ENCODE measurements around the gene CELSR3. TPM values are rescaled to one million over a fixed set of nuclear protein-coding genes. Genes with fewer than 3 reads are reported as not detected.

CELSR3 gene
- total RNA-seq, 2 experiments from 2014 or later: 15.8 to 17.8 TPM

DNA sequence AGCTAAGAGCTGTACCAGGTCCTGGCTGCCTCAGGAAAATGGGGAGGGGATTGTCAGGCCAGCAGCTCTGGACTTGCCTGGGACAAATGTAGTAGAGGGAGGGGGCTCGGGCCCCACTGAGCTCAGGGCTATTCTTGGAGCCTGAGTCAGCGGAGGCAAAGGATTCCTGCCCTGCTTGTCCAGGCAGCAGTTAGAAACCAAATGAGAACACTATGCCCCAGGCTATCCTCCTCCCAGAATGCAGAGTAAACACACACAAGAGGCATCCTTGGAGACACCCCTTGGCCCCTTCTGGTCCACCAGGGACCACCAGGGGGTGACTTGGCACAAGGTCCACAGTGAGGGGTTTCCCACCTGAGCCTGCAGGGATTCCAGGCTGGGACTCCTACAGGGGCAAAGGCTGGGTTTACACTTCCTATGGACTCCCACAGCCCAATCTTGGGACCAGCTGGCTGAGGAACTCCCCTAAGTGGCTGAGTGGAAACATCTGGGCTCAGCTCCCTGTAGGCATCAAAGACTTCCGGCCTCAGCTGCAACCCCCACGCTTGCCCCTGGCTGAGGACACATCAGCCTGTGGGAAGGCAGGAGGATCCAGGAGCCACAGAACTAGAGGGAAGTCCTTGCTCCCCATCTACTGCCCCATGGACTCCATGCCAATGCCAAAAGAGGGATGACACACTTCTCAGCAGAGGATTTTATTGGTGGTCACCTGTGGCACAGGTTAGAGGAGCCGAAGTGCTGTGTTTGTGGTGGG lies 64.2 kb downstream of the CELSR3 start:
- POLR2A ChIA-PET: interaction anchor here (0.8 to 1.4 kb wide), 2 partner anchors 37 to 86 kb away, joined by 3 read pairs; partner anchors contain the start of gene SLC26A6

DNA sequence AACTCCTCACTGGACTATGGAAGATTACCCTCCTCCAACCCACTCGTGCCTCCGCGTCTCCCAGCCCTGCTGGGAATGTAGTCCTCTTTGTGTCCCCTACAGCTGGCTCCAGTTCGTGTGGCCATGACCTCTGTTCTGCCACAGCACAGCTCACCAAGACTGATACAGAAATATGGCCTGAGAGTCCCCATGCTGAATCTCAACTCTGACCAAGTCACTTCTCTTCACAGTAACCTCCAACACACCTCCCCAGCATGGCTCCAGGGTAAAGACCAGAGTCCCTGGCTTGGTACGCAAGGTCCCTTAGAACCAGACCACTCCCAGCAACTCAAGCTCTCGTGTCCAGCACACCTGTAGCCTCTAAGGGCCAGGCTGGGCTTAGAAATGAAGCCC lies 65.3 kb downstream of the CELSR3 start:
- TF ChIP-seq, protein P1, sequence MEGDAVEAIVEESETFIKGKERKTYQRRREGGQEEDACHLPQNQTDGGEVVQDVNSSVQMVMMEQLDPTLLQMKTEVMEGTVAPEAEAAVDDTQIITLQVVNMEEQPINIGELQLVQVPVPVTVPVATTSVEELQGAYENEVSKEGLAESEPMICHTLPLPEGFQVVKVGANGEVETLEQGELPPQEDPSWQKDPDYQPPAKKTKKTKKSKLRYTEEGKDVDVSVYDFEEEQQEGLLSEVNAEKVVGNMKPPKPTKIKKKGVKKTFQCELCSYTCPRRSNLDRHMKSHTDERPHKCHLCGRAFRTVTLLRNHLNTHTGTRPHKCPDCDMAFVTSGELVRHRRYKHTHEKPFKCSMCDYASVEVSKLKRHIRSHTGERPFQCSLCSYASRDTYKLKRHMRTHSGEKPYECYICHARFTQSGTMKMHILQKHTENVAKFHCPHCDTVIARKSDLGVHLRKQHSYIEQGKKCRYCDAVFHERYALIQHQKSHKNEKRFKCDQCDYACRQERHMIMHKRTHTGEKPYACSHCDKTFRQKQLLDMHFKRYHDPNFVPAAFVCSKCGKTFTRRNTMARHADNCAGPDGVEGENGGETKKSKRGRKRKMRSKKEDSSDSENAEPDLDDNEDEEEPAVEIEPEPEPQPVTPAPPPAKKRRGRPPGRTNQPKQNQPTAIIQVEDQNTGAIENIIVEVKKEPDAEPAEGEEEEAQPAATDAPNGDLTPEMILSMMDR (IDR thresholded peaks at IDR 0.05): no peak
- no peak for ATAC-seq
- ChIA-PET CTCF (interaction anchor here (0.9 to 1.6 kb wide), 4 partner anchors 38 to 161 kb away, joined by 3 to 4 read pairs (median 3); partner anchors contain the start of gene SLC26A6), POLR2A (interaction anchor here (0.8 to 1.4 kb wide), 5 partner anchors 9 to 87 kb away, joined by 3 to 4 read pairs (median 3); partner anchors contain the start of genes SLC26A6 and UQCRC1)
- Mint-ChIP-seq H3K36me3 (ENCODE audit: low read depth) (peaks cover 13% of the 10 kb centered on the region), H3K4me3 (no peak overlapping the region), H3K4me1 (ENCODE audit: low read depth) (peaks cover 5% of the 10 kb centered on the region), H3K9me3 (no peaks in the 10 kb centered on the region), H3K27me3 (peaks cover 12% of the 10 kb centered on the region), H3K27ac (no peak overlapping the region)
- intact Hi-C loops (cut with micrococcal nuclease): no loop called here
- no peak for DNase-seq

More for the DNA sequence above, 64.2 kb downstream of the CELSR3 start:
- intact Hi-C loops (cut with micrococcal nuclease): no loop called here
- peaks cover 22% of the 10 kb centered on the region for H3K36me3 Mint-ChIP-seq (ENCODE audit: low read depth)
- no peak overlapping the region for H3K4me3 Mint-ChIP-seq
- no peak for ATAC-seq
- TF ChIP-seq, protein P1 (IDR thresholded peaks at IDR 0.05): no peak
- CTCF ChIA-PET: interaction anchor here (0.6 to 1.6 kb wide), 3 partner anchors 17 to 41 kb away, joined by 3 to 4 read pairs (median 3); partner anchors contain the start of gene SLC26A6
- peaks cover 5% of the 10 kb centered on the region for H3K4me1 Mint-ChIP-seq (ENCODE audit: low read depth)
- H3K9me3 Mint-ChIP-seq: no peaks in the 10 kb centered on the region
- H3K27me3 Mint-ChIP-seq: peaks cover 7% of the 10 kb centered on the region
- H3K27ac Mint-ChIP-seq: no peak overlapping the region
- DNase-seq: no peak

DNA sequence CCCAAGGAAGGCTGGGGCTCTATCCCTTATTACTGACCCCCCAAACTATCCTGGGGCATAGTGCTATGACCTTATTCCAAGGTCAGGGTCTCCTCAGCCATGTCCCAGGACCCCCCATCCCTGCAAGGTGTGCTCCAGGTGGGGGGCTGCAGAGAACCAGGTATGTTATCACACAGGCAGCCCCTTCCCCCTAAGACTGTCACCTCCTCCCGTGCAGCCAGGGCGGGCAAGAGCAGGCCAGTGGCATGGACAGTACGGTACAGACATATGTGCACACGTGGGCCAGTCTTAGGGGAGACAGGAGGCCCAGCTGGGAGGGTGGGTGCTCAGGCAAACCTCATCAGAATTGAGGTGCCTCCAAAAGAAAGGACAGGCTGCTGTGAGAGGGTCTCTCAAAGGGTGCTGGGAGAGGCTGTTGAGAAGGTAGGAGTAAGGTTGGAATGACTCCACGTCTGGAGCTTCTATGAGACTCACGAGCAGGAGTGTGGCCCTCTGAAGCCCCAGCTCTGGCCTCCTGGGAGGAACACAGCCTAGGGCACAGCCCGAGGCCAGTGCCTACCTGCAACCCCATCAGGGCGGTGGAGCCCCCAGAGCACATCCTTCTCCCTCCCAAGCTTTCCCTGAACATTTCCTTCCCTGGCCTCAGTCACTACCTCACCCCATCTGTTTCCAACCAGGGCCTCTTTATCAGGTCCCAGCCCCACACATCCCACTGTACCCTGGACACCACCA lies 65.8 kb downstream of the CELSR3 start:
- no peak overlapping the region for H3K27ac Mint-ChIP-seq
- POLR2A ChIA-PET: interaction anchor here (0.7 to 1.4 kb wide), 6 partner anchors 9 to 39 kb away, joined by 3 to 4 read pairs (median 3); partner anchors contain the start of genes SLC26A6 and UQCRC1
- TF ChIP-seq, protein P1 (IDR thresholded peaks at IDR 0.05): no peak

DNA sequence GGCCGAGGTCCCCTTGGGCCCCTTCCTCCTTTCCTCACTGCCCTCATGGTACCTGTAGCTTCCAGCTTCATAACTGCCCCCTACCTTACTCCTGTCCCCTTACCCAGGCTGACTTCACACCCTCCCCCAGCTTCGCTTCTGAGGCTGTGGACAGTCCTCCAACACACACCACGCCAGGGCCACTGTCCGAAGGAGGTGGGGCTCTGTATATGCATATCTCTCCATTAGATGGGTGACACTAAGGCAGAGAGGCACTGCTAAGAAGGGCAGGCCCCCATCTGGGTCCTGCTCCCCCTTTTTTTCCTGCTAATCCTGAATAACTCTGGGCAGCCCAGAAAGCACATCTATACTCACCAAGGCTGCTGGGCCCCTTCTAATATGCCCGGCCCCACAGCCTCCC lies 66.5 kb downstream of the CELSR3 start:
- DNase-seq: no peak
- no peak for ATAC-seq
- no peaks in the 10 kb centered on the region for H3K9me3 Mint-ChIP-seq
- H3K36me3 Mint-ChIP-seq (ENCODE audit: low read depth): peaks cover 11% of the 10 kb centered on the region
- no peak overlapping the region for H3K4me3 Mint-ChIP-seq
- intact Hi-C loops (cut with micrococcal nuclease): no loop called here
- CTCF ChIA-PET: interaction anchor here (1.5 kb wide), 1 partner anchor 39 kb away, joined by 3 read pairs; the partner anchor contains the start of gene SLC26A6
- peaks cover 12% of the 10 kb centered on the region for H3K27me3 Mint-ChIP-seq
- H3K4me1 Mint-ChIP-seq (ENCODE audit: low read depth): peaks cover 5% of the 10 kb centered on the region
- POLR2A ChIA-PET: interaction anchor here (1.0 kb wide), 1 partner anchor 14 kb away, joined by 3 read pairs; no protein-coding TSS in a partner anchor
- no peak overlapping the region for H3K27ac Mint-ChIP-seq
- TF ChIP-seq, protein P1 (IDR thresholded peaks at IDR 0.05): no peak

More for the DNA sequence above, 65.8 kb downstream of the CELSR3 start:
- ATAC-seq (no peak), DNase-seq (no peak)
- peaks cover 11% of the 10 kb centered on the region for H3K36me3 Mint-ChIP-seq (ENCODE audit: low read depth)
- H3K4me3 Mint-ChIP-seq: no peak overlapping the region
- intact Hi-C loops (cut with micrococcal nuclease): no loop called here
- peaks cover 5% of the 10 kb centered on the region for H3K4me1 Mint-ChIP-seq (ENCODE audit: low read depth)
- H3K9me3 Mint-ChIP-seq: no peaks in the 10 kb centered on the region
- CTCF ChIA-PET: interaction anchor here (0.9 to 1.5 kb wide), 2 partner anchors 39 to 161 kb away, joined by 3 read pairs; partner anchors contain the start of gene SLC26A6
- peaks cover 12% of the 10 kb centered on the region for H3K27me3 Mint-ChIP-seq

All from activated CD8-positive, alpha-beta T cell treated with anti-CD3 and anti-CD28 coated beads for 36 hours (primary cell).